ENCODE results near the gene NIPBL.

The NIPBL gene

GRCh38 chr5:37103302-37103701 lies 226.7 kb downstream of the NIPBL start:
- no peak for DNase-seq (ENCODE audit: low spot score)
- in situ Hi-C loops (cut with MboI; ENCODE audit: low sequenced_read_pairs, unreplicated experiment), result no loop called here
- TF ChIP-seq CTCF (IDR thresholded peaks at IDR 0.05; ENCODE audit: borderline replicate concordance, control extremely low read depth, extremely low read depth, insufficient read depth, missing control alignments), result no peak

GRCh38 chr5:37109338-37109737 lies 232.8 kb downstream of the NIPBL start:
- in situ Hi-C loops (cut with MboI; ENCODE audit: low sequenced_read_pairs, unreplicated experiment), result no loop called here
- no peak for TF ChIP-seq CTCF (IDR thresholded peaks at IDR 0.05; ENCODE audit: borderline replicate concordance, control extremely low read depth, extremely low read depth, insufficient read depth, missing control alignments)
- no peak for DNase-seq (ENCODE audit: low spot score)

GRCh38 chr5:37110135-37110534 lies 233.6 kb downstream of the NIPBL start:
- TF ChIP-seq CTCF (IDR thresholded peaks at IDR 0.05; ENCODE audit: borderline replicate concordance, control extremely low read depth, extremely low read depth, insufficient read depth, missing control alignments), result no peak
- no peak for DNase-seq (ENCODE audit: low spot score)
- in situ Hi-C loops (cut with MboI; ENCODE audit: low sequenced_read_pairs, unreplicated experiment), result no loop called here

GRCh38 chr5:37111426-37112382 lies 235.1 kb downstream of the NIPBL start:
- peak; percentile 75 for DNase-seq (ENCODE audit: low spot score)
- no peak for TF ChIP-seq CTCF (IDR thresholded peaks at IDR 0.05; ENCODE audit: borderline replicate concordance, control extremely low read depth, extremely low read depth, insufficient read depth, missing control alignments)
- in situ Hi-C loops (cut with MboI; ENCODE audit: low sequenced_read_pairs, unreplicated experiment), result no loop called here

- in situ Hi-C loops (cut with MboI; ENCODE audit: low sequenced_read_pairs, unreplicated experiment), result no loop called here
- no peak for TF ChIP-seq CTCF (IDR thresholded peaks at IDR 0.05; ENCODE audit: borderline replicate concordance, control extremely low read depth, extremely low read depth, insufficient read depth, missing control alignments)
- DNase-seq (ENCODE audit: low spot score), result peak; percentile 22
These were observed 235.9 kb downstream of the NIPBL start for GRCh38 chr5:37112383-37112991.

Data from GM13976 (cell line).